DND-41 (cell line): ENCODE data around the gene TMEM204.

ENCODE experiments used
- ATAC-seq: fragments of 200-7000 bp; cut with Tn5 transposase; 3 replicates; pipeline ENCODE4 v1.9.1; 2021; ENCODE audit warnings: low read depth; ENCODE audit not compliant: insufficient read depth
- DNase-seq: peaks from one replicate; pipeline ENCODE4 v3.0.0-alpha.2; 2020
- H2AFZ ChIP-seq: 2 replicates; pipeline ENCODE4 v1.6.0; 2012; ENCODE audit warnings: low read depth, low read length
- H3K27ac ChIP-seq: 2 replicates; pipeline ENCODE4 v1.5.1; 2012; ENCODE audit warnings: low read length, inconsistent platforms
- H3K27me3 ChIP-seq: fragments of 200-600 bp; sonication (generic); 2 replicates; pipeline ENCODE4 v1.6.0; 2012; ENCODE audit warnings: low read length, mild to moderate bottlenecking, inconsistent platforms; ENCODE audit not compliant: insufficient read depth, poor library complexity
- H3K36me3 ChIP-seq: 2 replicates; pipeline ENCODE4 v1.5.1; 2012; ENCODE audit warnings: low read length, inconsistent platforms; ENCODE audit not compliant: insufficient read depth
- H3K4me1 ChIP-seq: 2 replicates; pipeline ENCODE4 v1.5.1; 2012; ENCODE audit warnings: mild to moderate bottlenecking, low read length; ENCODE audit not compliant: insufficient read depth
- H3K4me2 ChIP-seq: 2 replicates; pipeline ENCODE4 v1.6.0; 2012; ENCODE audit warnings: mild to moderate bottlenecking, moderate library complexity, low read length, inconsistent platforms; ENCODE audit not compliant: insufficient read depth
- H3K4me3 ChIP-seq, 2 experiments: fragments of 200-600 bp in 1 of 2; shearing (Covaris generic) in 1 of 2; 2 replicates each; pipeline ENCODE4 v1.5.1; 2012 to 2016; ENCODE audit warnings: inconsistent platforms in 2 of 2, low read length in 2 of 2, mild to moderate bottlenecking in 2 of 2, low read depth in 1 of 2, moderate library complexity in 1 of 2
- H3K79me2 ChIP-seq: 2 replicates; pipeline ENCODE4 v1.6.0; 2012; ENCODE audit warnings: low read length, inconsistent platforms; ENCODE audit not compliant: insufficient read depth
- H3K9ac ChIP-seq: 2 replicates; pipeline ENCODE4 v1.6.0; 2012; ENCODE audit warnings: low read depth, mild to moderate bottlenecking, inconsistent platforms, low read length, moderate library complexity
- H3K9me3 ChIP-seq: 2 replicates; pipeline ENCODE4 v1.5.1; 2012; ENCODE audit warnings: low read length, moderate library complexity, mild to moderate bottlenecking, inconsistent platforms; ENCODE audit not compliant: insufficient read depth, severe bottlenecking
- H4K20me1 ChIP-seq: 2 replicates; pipeline ENCODE4 v1.6.0; 2012; ENCODE audit warnings: low read length; ENCODE audit not compliant: insufficient read depth
- EZH2 ChIP-seq: IDR thresholded peaks from 3 replicates; pipeline ENCODE4 v1.6.1; 2012; ENCODE audit warnings: borderline replicate concordance, low read depth, mild to moderate bottlenecking, moderate library complexity, low read length, inconsistent platforms; ENCODE audit not compliant: severe bottlenecking
- TF ChIP-seq, protein P1 (sequence below): IDR thresholded peaks from 2 replicates; pipeline ENCODE4 v1.5.1; 2012; ENCODE audit warnings: borderline replicate concordance, low read length, moderate library complexity, mild to moderate bottlenecking; ENCODE audit not compliant: poor library complexity, severe bottlenecking; ENCODE audit errors: extremely low read depth

TMEM204 gene

DNA sequence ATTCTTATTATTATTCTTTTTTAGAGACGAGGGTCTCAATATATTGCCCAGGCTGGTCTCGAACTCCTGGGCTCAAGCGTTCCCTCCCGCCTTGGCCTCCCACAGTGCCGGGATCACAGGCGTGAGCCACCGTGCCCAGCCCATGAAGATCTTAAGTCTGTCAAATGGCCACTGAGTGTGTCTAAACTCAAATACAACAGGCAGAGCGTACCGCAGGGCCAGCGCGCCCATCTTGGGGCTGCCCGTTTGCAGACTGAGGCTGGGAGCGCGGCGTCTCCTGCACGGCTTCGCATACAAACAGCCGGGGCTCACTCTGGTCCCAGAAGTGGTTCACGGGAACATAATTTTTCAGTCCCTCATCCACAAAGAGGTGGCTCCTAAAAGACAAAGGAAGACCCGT is 30.3 kb downstream of the TMEM204 start:
- DNase-seq (no peak), ATAC-seq (no peak)
- Histone ChIP-seq H4K20me1 (no peaks in the 10 kb centered on the region), H3K27ac (no peak overlapping the region), H3K9ac (no peak overlapping the region), H3K4me1 (no peaks in the 10 kb centered on the region), H3K36me3 (peaks cover 24% of the 10 kb centered on the region), H3K9me3 (no peaks in the 10 kb centered on the region), H3K79me2 (no peaks in the 10 kb centered on the region), H3K4me3 (no peak overlapping the region), H3K27me3 (no peaks in the 10 kb centered on the region), H2AFZ (no peak overlapping the region), H3K4me2 (no peak overlapping the region)
- TF ChIP-seq, protein P1, sequence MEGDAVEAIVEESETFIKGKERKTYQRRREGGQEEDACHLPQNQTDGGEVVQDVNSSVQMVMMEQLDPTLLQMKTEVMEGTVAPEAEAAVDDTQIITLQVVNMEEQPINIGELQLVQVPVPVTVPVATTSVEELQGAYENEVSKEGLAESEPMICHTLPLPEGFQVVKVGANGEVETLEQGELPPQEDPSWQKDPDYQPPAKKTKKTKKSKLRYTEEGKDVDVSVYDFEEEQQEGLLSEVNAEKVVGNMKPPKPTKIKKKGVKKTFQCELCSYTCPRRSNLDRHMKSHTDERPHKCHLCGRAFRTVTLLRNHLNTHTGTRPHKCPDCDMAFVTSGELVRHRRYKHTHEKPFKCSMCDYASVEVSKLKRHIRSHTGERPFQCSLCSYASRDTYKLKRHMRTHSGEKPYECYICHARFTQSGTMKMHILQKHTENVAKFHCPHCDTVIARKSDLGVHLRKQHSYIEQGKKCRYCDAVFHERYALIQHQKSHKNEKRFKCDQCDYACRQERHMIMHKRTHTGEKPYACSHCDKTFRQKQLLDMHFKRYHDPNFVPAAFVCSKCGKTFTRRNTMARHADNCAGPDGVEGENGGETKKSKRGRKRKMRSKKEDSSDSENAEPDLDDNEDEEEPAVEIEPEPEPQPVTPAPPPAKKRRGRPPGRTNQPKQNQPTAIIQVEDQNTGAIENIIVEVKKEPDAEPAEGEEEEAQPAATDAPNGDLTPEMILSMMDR, result no peak
- TF ChIP-seq EZH2, result no peak

DNA sequence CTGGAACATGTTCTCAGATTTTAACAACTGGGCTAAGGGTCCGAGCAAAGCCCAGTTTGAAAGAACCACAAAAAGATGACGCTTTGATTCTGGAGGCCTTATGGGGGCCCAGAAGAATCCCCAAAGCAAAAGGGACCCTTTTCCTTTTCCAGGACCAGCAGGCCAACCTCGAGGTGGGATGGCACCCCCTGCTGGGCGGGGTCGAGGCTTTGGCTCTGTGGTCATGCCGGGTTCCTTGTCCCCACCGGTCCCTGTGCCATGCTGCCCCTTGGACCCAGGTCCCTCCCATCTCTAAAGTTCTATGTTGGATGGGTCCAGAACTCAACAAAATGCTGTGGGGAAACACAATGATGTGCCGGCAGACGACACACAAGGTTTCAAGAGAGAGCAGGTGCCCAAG is 30.9 kb downstream of the TMEM204 start:
- ATAC-seq (no peak), DNase-seq (peak; percentile 8)
- H3K79me2 ChIP-seq, result no peaks in the 10 kb centered on the region
- peaks cover 22% of the 10 kb centered on the region for H3K36me3 ChIP-seq
- H3K27ac ChIP-seq, result no peak overlapping the region
- H2AFZ ChIP-seq, result no peak overlapping the region
- H3K4me3 ChIP-seq, result no peak overlapping the region
- no peak for TF ChIP-seq EZH2
- TF ChIP-seq, protein P1, result peak; percentile 30
- H3K4me2 ChIP-seq, result no peak overlapping the region
- no peaks in the 10 kb centered on the region for H3K27me3 ChIP-seq
- H3K4me1 ChIP-seq, result no peaks in the 10 kb centered on the region
- H3K9ac ChIP-seq, result no peak overlapping the region
- H4K20me1 ChIP-seq, result no peaks in the 10 kb centered on the region
- H3K9me3 ChIP-seq, result no peaks in the 10 kb centered on the region

DNA sequence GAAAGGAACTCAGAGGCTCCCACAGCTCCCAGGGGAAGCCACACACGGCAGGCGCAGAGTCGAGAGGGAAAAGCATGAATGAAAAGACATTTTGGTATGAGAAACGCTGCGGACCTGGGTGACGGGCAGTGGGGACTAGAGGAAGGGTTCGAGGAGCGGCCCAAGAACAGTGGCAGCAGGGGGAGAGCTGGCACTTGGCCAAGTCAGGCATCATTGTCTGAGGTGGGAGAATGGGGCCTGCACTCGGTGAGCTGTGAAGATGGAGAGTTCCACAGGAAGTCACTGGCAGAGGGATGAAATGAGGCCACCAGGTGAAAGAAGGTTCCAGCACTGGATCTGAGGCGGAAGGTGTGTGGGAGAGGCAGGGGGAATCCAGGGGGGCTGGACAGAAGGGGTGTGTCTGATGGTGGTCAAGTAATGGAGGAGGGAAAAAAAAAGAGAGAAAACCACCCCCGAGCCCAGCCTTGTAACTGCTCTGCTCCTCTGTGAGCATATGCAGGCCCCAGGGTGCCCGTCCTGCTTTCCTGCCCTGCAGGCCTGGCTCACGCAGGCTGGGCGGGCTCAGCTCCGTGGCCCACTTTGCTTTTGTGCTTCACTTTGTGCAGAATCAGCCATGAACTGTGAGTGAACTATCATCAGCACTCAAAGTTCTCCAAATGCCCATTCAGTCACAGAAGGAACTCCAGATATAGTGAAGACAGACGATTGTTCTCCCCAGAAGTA is 31.8 kb downstream of the TMEM204 start:
- no peak overlapping the region for H3K27ac ChIP-seq
- ATAC-seq, result no peak
- no peaks in the 10 kb centered on the region for H3K79me2 ChIP-seq
- H3K4me2 ChIP-seq, result no peak overlapping the region
- TF ChIP-seq, protein P1, result no peak
- TF ChIP-seq EZH2, result no peak
- no peak overlapping the region for H3K4me3 ChIP-seq
- H3K27me3 ChIP-seq, result no peaks in the 10 kb centered on the region
- no peak for DNase-seq
- H3K9me3 ChIP-seq, result no peaks in the 10 kb centered on the region
- peaks cover 18% of the 10 kb centered on the region for H3K36me3 ChIP-seq
- no peaks in the 10 kb centered on the region for H3K4me1 ChIP-seq
- no peak overlapping the region for H3K9ac ChIP-seq
- H2AFZ ChIP-seq, result no peak overlapping the region
- no peaks in the 10 kb centered on the region for H4K20me1 ChIP-seq
